DOHH2 (cell line): ENCODE measurements around the gene STN1.

ENCODE experiments used
- H3F3A ChIP-seq: fragments of 200-600 bp; sonication (generic), shearing (Covaris generic); 2 replicates; pipeline ENCODE4 v1.6.0; 2016; ENCODE audit warnings: antibody characterized with exemption, mild to moderate bottlenecking; ENCODE audit not compliant: control insufficient read depth, insufficient read depth
- H3K27ac ChIP-seq: fragments of 200-600 bp; sonication (generic); 2 replicates; pipeline ENCODE4 v1.5.1; 2014; ENCODE audit warnings: low read depth, mild to moderate bottlenecking, low read length, moderate library complexity
- H3K27me3 ChIP-seq: fragments of 200-600 bp; sonication (generic); 2 replicates; pipeline ENCODE4 v1.6.1; 2014; ENCODE audit warnings: mild to moderate bottlenecking, low read length, mixed read lengths; ENCODE audit not compliant: control insufficient read depth
- H3K36me3 ChIP-seq: fragments of 200-600 bp; sonication (generic); 2 replicates; pipeline ENCODE4 v1.6.1; 2014; ENCODE audit warnings: mild to moderate bottlenecking, low read length, moderate library complexity, mixed read lengths; ENCODE audit not compliant: control insufficient read depth
- H3K4me1 ChIP-seq: fragments of 200-600 bp; sonication (generic); 2 replicates; pipeline ENCODE4 v1.6.1; 2014; ENCODE audit warnings: mild to moderate bottlenecking, low read length, mixed read lengths; ENCODE audit not compliant: control insufficient read depth
- H3K4me2 ChIP-seq: fragments of 200-600 bp; sonication (generic); 2 replicates; pipeline ENCODE4 v1.6.0; 2014; ENCODE audit warnings: mild to moderate bottlenecking, low read length, moderate library complexity
- H3K4me3 ChIP-seq: fragments of 200-600 bp; sonication (generic); 2 replicates; pipeline ENCODE4 v1.5.1; 2014; ENCODE audit warnings: mild to moderate bottlenecking, low read length, mixed read lengths
- H3K79me2 ChIP-seq: fragments of 200-600 bp; sonication (generic); 2 replicates; pipeline ENCODE4 v1.6.1; 2014; ENCODE audit warnings: mild to moderate bottlenecking, low read length, mixed read lengths; ENCODE audit not compliant: control insufficient read depth
- H3K9me2 ChIP-seq: fragments of 200-600 bp; sonication (generic); replicated peaks from 2 replicates; pipeline ENCODE4 v1.6.1; 2014; ENCODE audit warnings: mild to moderate bottlenecking, low read length, mixed read lengths; ENCODE audit not compliant: control insufficient read depth
- H3K9me3 ChIP-seq: fragments of 200-600 bp; sonication (generic); 2 replicates; pipeline ENCODE4 v1.6.1; 2014; ENCODE audit warnings: antibody characterized with exemption, low read length, mixed read lengths; ENCODE audit not compliant: control insufficient read depth, insufficient read depth
- H4K20me1 ChIP-seq: fragments of 200-600 bp; sonication (generic); 2 replicates; pipeline ENCODE4 v1.6.0; 2014; ENCODE audit warnings: low read depth, mild to moderate bottlenecking, antibody characterized with exemption, low read length, moderate library complexity; ENCODE audit not compliant: control insufficient read depth, insufficient read depth
- EZH2phosphoT487 ChIP-seq: fragments of 200-600 bp; sonication (generic); IDR thresholded peaks from 2 replicates; pipeline ENCODE4 v1.6.1; 2017; ENCODE audit warnings: borderline replicate concordance, mild to moderate bottlenecking, antibody characterized with exemption, low read length, moderate library complexity, mixed read lengths
- TF ChIP-seq, protein P1 (sequence below): fragments of 200-600 bp; sonication (generic); IDR thresholded peaks from one replicate; pipeline ENCODE4 v1.5.1; 2014; ENCODE audit warnings: antibody characterized with exemption, mild to moderate bottlenecking, low read depth, low read length; ENCODE audit not compliant: poor library complexity, severe bottlenecking

Gene STN1

DNA sequence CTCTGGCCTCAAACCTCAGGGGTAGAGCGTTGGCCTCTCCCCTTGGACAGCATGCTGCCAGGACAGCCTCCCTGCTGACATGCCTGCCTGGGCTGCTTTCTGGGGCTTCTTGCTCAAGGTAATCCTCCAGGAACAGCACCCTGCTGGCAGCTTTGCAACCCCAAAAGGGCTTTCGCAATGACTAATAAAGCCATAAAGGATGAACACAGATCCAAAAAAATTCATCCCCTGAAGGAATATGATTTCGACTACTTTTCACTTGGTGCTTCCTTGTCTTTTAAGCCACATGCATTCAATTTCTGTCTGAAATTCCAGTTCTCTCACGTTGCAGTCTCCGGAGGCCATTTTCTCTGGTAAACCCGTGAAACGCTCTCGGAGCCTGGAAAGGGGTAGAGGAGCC lies 47.5 kb downstream of the STN1 start:
- TF ChIP-seq EZH2phosphoT487 = no peak
- TF ChIP-seq, protein P1, sequence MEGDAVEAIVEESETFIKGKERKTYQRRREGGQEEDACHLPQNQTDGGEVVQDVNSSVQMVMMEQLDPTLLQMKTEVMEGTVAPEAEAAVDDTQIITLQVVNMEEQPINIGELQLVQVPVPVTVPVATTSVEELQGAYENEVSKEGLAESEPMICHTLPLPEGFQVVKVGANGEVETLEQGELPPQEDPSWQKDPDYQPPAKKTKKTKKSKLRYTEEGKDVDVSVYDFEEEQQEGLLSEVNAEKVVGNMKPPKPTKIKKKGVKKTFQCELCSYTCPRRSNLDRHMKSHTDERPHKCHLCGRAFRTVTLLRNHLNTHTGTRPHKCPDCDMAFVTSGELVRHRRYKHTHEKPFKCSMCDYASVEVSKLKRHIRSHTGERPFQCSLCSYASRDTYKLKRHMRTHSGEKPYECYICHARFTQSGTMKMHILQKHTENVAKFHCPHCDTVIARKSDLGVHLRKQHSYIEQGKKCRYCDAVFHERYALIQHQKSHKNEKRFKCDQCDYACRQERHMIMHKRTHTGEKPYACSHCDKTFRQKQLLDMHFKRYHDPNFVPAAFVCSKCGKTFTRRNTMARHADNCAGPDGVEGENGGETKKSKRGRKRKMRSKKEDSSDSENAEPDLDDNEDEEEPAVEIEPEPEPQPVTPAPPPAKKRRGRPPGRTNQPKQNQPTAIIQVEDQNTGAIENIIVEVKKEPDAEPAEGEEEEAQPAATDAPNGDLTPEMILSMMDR = no peak
- H3K9me2 ChIP-seq = no peaks in the 10 kb centered on the region
- no peak overlapping the region for H3K4me2 ChIP-seq
- no peaks in the 10 kb centered on the region for H3K9me3 ChIP-seq
- H3K79me2 ChIP-seq = no peaks in the 10 kb centered on the region
- H3K36me3 ChIP-seq = no peaks in the 10 kb centered on the region
- H3K4me3 ChIP-seq = no peak overlapping the region
- H3K27me3 ChIP-seq = no peaks in the 10 kb centered on the region
- H4K20me1 ChIP-seq = no peaks in the 10 kb centered on the region
- H3K4me1 ChIP-seq = no peaks in the 10 kb centered on the region
- no peak overlapping the region for H3K27ac ChIP-seq
- H3F3A ChIP-seq = no peaks in the 10 kb centered on the region

DNA sequence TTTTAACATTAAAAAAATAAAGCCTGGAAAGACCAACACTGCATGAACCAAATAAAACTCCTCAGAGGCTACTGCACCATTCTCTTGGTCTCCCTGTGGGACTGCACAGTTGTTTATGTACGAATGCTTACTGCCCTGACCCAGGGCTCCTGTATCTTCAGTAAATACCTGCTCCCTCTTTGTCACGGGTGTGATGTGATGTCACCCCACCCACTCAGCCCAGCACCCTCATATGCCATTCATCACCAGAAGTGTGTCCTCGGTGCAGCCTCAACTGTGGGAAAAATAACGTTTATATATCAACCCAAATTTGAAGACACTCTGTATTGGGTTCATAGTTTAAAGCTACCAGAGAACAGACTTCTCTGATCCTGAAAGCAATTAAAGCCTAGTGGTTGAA lies 48.6 kb downstream of the STN1 start:
- Histone ChIP-seq H3K4me2 (no peak overlapping the region), H3F3A (no peaks in the 10 kb centered on the region), H3K4me1 (no peaks in the 10 kb centered on the region), H3K9me3 (no peaks in the 10 kb centered on the region), H3K4me3 (no peak overlapping the region), H3K36me3 (no peaks in the 10 kb centered on the region), H4K20me1 (no peaks in the 10 kb centered on the region), H3K79me2 (no peaks in the 10 kb centered on the region), H3K9me2 (no peaks in the 10 kb centered on the region), H3K27me3 (no peaks in the 10 kb centered on the region), H3K27ac (no peak overlapping the region)
- TF ChIP-seq, protein P1 = no peak
- no peak for TF ChIP-seq EZH2phosphoT487

DNA sequence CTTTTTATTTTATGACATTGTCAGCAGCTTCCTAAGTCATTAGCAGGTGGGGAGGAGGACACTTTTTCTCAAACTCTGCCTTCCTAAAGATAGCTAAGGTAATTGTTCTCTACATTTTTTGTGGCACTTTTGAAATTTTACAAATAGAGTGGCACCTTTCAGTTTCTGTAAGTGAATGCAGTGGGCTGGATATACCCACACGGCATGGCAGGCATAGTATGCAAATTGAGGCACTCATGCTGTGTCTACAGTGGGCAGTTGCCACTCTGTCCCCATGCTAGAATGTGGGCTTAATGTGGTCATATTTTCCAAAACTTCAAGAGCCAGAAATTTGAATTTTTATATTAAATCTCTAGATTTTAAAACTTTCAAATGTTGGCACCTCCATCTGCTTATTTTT lies 49.8 kb downstream of the STN1 start:
- H3K27ac ChIP-seq = no peak overlapping the region
- no peaks in the 10 kb centered on the region for H3K9me2 ChIP-seq
- H3K27me3 ChIP-seq = no peaks in the 10 kb centered on the region
- TF ChIP-seq, protein P1 = no peak
- no peak for TF ChIP-seq EZH2phosphoT487
- H3K4me2 ChIP-seq = no peak overlapping the region
- H3F3A ChIP-seq = no peaks in the 10 kb centered on the region
- H3K4me3 ChIP-seq = no peak overlapping the region
- H3K9me3 ChIP-seq = no peaks in the 10 kb centered on the region
- H4K20me1 ChIP-seq = no peaks in the 10 kb centered on the region
- no peaks in the 10 kb centered on the region for H3K36me3 ChIP-seq
- no peaks in the 10 kb centered on the region for H3K4me1 ChIP-seq
- H3K79me2 ChIP-seq = no peaks in the 10 kb centered on the region

DNA sequence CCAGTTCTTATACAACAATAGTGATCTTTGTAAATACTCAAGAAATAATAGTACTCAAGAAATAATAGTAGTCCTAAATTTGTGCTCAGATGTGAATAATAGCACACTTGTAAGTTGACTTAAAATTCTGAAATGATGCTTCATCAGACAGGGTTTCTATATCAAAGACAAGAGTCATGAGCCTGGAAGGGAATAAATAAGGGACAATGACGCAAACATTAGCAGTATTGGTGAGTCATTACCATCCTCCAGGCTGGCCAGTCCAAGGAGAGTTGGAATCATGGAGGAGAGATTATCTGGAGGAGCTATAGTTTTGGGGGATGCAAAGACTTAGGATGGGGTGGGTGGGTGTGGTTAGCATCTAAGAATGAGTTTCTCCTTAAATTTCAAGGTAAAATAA lies 56.5 kb downstream of the STN1 start:
- Histone ChIP-seq H3K27me3 (peaks cover 8% of the 10 kb centered on the region), H3K4me1 (no peaks in the 10 kb centered on the region), H3F3A (no peaks in the 10 kb centered on the region), H3K4me2 (no peak overlapping the region), H3K9me2 (no peaks in the 10 kb centered on the region), H3K27ac (no peak overlapping the region), H3K9me3 (no peaks in the 10 kb centered on the region), H3K79me2 (no peaks in the 10 kb centered on the region), H3K4me3 (no peak overlapping the region), H4K20me1 (no peaks in the 10 kb centered on the region), H3K36me3 (no peaks in the 10 kb centered on the region)
- TF ChIP-seq, protein P1 = no peak
- TF ChIP-seq EZH2phosphoT487 = no peak
